ENCODE measurements around the gene PTH.

Gene PTH

DNA sequence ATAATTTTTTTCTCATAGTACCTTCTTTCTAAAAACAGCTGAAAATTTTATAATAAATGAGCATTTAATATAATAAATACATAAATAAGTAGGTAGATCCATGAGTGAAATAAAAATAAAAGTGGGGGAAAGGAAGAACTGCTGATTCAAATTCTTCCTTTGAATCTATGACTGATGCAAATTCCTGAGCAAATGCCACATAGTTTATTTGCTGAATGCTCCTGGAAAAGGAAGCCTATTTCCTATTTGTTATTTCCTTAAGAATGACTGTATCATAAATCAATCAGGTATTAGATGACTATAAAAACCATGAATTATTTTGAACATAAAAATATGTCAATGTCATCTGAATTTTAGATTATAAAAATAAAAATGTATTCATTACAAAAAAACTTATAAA lies 49.4 kb downstream of the PTH start:
- DNase-seq, result no peak

DNA sequence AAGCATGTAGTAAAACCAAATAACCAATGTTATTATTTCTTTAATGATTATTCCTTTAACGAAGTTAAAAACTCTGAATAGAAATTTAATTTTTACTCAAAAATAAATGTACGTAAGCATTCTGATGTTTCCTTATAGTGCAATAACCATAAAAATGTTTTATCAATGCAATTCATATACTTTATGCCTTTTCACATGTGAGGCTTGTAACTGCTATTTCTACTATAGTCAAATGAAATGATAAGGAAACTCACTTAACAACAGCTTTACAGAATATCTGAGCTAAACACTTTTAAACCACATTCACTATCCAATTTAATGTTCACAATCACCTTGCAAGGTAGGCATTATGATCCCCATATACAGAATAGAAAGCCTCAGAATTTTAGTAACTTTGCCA lies 50.2 kb downstream of the PTH start:
- no peak for DNase-seq
